Myocyte (in vitro differentiated cells): ENCODE results near the gene ETF1. TPM values are rescaled to one million over a fixed set of nuclear protein-coding genes. Genes with fewer than 3 reads are reported as not detected.

Experiments
- DNase-seq: peaks from one replicate; pipeline ENCODE4 v3.0.0-alpha.2; 2012; ENCODE audit warnings: low read depth
- total RNA-seq: library from RNA; depleted of rRNA; stranded (reverse); fragments of >200 nt; gene quantifications from 2 replicates; pipeline ENCODE4 v1.2.3, GENCODE V29; 2014

Gene ETF1
- total RNA-seq, 1 donor from 2014 or later, result 121 TPM

DNA sequence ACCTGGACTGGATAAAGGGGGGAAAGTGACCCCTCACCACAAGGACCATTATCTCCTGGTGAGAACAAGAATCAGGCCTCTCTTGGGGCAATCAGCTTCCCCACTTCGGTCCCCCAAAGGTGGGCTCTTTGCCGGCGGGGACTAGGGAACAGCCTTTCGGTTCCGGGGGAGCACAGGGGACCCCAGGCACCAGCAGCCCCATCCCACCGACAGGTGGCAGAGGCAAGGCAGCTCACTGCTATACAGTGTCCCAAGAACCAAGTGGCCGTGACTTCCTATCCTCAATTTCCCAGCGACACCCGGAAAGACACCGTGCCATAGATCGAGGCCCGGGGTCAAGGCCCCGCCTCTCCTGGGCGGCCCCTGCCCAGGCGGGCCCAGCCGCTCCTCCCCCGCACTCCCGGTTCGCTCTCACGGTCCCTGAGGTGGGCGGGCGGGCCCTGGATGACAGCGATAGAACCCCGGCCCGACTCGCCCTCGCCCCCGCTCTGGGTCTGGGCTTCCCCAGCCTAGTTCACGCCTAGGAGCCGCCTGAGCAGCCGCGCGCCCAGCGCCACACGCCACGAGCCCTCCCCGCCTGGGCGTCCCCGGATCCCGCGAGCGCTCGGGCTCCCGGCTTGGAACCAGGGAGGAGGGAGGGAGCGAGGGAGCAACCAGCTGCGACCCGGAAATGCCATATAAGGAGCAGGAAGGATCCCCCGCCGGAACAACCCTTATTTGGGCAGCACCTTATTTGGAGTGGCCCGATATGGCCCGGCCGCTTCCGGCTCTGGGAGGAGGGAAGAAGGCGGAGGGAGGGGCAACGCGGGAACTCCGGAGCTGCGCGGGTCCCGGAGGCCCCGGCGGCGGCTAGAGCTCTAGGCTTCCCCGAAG lies 78.4 kb downstream of the ETF1 start:
- DNase-seq, result peak; percentile 100

DNA sequence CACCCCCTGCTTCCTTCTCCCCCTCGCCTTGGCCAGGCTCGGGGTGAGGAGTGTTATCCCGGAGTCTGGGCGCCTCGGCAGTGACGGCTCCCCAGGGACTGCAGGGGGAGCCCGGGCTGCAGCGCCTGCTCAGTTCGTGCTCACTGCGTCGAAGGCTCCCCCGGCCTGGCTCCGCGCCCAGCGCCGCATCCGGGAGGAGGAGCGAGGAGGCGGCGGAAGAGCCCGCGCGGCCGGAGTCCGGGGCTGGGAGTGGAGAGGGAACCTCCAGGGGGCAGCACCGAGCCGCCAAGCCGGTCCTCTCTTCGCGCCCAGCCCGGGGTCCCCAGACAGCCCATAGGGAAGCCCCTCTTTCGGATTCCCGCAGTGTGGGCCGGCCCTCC lies 79.0 kb downstream of the ETF1 start:
- DNase-seq, result peak; percentile 97

- peak; percentile 40 for DNase-seq
Observed at GRCh38 chr5:138463419-138464007, 79.5 kb downstream of the ETF1 start.

GRCh38 chr5:138461343-138462125 lies 81.5 kb downstream of the ETF1 start:
- peak; percentile 56 for DNase-seq

- no peak for DNase-seq
Observed at GRCh38 chr5:138460032-138460693, 82.9 kb downstream of the ETF1 start.

DNA sequence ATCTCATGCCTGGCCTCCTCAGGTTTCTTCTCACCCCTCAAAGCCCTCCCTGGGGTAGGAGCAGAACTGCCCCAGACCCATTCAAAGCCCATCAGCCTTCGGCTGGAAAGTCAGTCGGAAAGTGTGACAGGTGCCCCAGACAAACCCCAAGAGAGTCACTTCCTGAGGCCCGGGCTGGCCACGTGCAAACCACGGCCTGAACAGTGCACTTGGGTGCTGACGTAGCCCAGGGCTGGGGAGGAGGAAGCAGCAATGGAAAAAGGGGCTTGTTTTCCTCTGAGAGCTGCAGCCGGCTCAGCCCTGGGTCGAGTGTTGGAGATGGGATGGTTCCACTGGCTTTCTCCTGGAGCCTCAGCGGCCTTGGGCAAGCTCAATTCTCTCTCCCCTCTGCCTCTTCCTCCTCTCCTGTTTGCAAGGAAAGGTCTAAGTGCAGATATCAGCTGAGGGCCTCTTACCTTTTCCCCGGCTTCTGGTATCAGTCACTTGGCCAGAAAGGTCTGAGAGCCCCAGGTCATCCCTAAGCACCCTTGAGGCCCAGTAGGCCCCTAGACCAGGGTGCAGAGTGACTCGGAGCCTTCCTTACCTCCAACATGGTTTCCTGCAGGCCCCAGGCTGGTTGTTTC lies 83.6 kb downstream of the ETF1 start:
- peak; percentile 49 for DNase-seq

DNA sequence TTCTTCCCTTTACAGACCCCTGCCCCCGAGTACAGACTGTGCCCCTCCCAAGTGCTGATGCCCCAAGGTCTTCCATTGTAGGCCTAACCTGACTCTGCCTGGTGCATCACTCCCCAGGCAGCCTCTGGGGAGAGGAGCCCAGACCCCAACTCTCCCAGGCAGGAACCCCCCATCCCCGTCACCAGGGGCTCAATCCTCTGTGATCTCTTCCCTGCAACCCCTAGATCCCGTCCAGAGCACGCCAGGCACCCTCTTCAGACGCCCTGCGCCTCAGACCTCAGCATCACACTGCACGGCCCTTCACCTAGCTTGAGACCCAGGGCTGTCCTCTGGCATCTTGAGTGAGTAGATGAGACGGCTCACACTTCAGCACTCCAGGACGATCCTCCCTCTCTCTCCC lies 84.2 kb downstream of the ETF1 start:
- DNase-seq, result no peak

DNA sequence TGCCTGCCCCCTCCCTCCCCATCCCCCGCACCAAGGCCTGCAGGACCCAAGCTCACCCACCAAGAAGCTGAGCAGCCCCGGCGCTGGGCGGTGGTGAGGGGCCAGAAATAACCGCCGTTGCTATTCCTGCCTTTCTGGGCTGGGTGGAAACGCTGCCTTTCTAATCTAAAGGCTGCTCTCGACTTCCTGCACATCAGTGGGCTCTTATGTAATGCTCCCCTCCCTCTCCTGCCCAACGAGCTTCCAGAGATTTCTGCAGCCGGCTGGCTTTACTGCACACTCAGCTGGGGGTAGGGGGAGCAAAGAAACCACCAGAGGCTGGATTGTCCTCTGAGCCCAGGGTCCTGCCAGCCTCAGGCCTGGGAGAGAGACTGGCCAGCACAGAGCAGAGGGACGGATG lies 84.7 kb downstream of the ETF1 start:
- no peak for DNase-seq

DNA sequence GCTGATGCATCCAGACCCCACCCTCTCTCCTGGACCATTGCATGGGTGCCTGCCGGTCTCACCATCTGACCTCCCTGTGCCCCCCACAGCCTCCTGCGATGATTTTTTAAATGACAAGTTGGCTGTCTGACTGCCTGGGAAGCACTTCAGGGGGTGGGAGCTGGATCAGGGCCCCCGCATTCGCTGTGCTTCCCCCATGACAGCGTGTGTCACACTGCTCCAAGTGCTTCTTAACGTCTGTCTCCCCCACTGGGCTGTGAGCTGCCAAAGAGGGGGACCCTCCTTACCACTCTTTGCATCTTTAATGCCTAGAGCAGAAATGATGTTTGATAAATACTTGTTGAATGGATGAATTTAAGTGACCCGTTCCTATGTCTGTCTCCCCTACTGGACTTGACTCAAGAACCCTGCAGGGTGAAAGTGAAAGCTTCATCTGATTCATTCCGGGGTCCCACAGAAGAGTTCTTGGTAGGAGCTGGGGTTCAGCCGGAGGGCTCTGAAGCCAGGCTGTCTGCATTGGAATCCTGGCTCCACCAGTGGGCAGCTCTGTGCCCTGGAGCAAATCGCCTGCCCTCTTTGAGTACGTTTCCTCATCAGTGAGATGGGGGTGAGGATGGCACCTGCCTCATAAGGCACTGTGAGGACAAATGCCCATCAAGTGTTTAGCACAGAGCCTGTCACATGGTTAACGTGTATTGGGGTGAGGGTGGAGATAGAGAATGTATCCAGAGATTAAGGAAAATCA lies 85.3 kb downstream of the ETF1 start:
- DNase-seq, result no peak

Other genes with a start within 250 kb of the ETF1 start
- gene CDC25C, start 211.4 kb downstream of the ETF1 start, total RNA-seq, result 0.05 and 0.16 TPM in 2 replicates
- gene FAM53C, start 205.0 kb downstream of the ETF1 start, total RNA-seq, result 35.2 and 38.7 TPM in 2 replicates
- gene KDM3B, start 190.6 kb downstream of the ETF1 start, total RNA-seq, result 33.3 and 41.4 TPM in 2 replicates
- gene REEP2, start 104.2 kb downstream of the ETF1 start, total RNA-seq, result 6.4 and 9.1 TPM in 2 replicates
- gene EGR1, start 77.8 kb downstream of the ETF1 start, total RNA-seq, result 6.2 and 8.1 TPM in 2 replicates
- 534 and 535 TPM in 2 replicates for gene HSPA9, start 32.2 kb upstream of the ETF1 start, total RNA-seq
- gene CTNNA1, start 210.2 kb upstream of the ETF1 start, total RNA-seq, result 586 and 787 TPM in 2 replicates